Mucosa of descending colon (tissue), 3 donors: ENCODE data around the gene PTPRM. TPM values are rescaled to one million over a fixed set of nuclear protein-coding genes. Genes with fewer than 3 reads are reported as not detected.

Source experiments
- ATAC-seq: fragments of 200-7000 bp; cut with Tn5 transposase; one replicate; pipeline ENCODE4 v1.9.1; 2020; ENCODE audit warnings: mild to moderate bottlenecking, moderate library complexity
- DNase-seq, 3 donors: peaks; one replicate each; pipeline ENCODE4 v3.0.0-alpha.2; 2020
- H3K36me3 ChIP-seq: fragments of 200-600 bp; one replicate; pipeline ENCODE4 v1.8.0; 2021; ENCODE audit warnings: low read depth, mild to moderate bottlenecking
- H3K4me1 ChIP-seq: fragments of 200-600 bp; one replicate; pipeline ENCODE4 v1.8.0; 2021; ENCODE audit warnings: low read depth, mild to moderate bottlenecking
- H3K4me3 ChIP-seq: fragments of 200-600 bp; one replicate; pipeline ENCODE4 v1.8.0; 2021; ENCODE audit warnings: mild to moderate bottlenecking
- H3K9me3 ChIP-seq: fragments of 200-600 bp; one replicate; pipeline ENCODE4 v1.8.0; 2021; ENCODE audit warnings: mild to moderate bottlenecking
- CTCF ChIP-seq: fragments of 200-600 bp; IDR thresholded peaks from one replicate; pipeline ENCODE4 v1.8.0; 2022; ENCODE audit warnings: antibody characterized with exemption, mild to moderate bottlenecking
- intact Hi-C, 2 donors: fragments of 100-400 bp; cut with DNase I in 1 of 2; cut with micrococcal nuclease in 1 of 2; formaldehyde crosslinking; loops; one replicate each; pipeline versions ENCODE4 v1.11.0 to v1.11.1; 2022; cut with DNase I, micrococcal nuclease
- total RNA-seq, 3 donors: library from RNA; stranded (reverse); fragmentation: NEBNext Ultra II Directional in 2 of 3; extraction: Animal tissue kit (Norgen Biotek cat#: 25700) in 2 of 3; gene quantifications; one replicate each; pipeline versions ENCODE4 v1.2.1 to v1.2.4, GENCODE V29; 2021 to 2023
- donor health status: DM: no; HTN: no; CAD: no; lungs with moderate emphysema.
- donor health status: DM: no; HTN: no; CAD: no.
- donor health status: DM: no; HTN: yes; CAD: no.

Gene PTPRM
- total RNA-seq, 3 donors from 2014 or later, result 15.3 to 41.1 (median 19.6) TPM

DNA sequence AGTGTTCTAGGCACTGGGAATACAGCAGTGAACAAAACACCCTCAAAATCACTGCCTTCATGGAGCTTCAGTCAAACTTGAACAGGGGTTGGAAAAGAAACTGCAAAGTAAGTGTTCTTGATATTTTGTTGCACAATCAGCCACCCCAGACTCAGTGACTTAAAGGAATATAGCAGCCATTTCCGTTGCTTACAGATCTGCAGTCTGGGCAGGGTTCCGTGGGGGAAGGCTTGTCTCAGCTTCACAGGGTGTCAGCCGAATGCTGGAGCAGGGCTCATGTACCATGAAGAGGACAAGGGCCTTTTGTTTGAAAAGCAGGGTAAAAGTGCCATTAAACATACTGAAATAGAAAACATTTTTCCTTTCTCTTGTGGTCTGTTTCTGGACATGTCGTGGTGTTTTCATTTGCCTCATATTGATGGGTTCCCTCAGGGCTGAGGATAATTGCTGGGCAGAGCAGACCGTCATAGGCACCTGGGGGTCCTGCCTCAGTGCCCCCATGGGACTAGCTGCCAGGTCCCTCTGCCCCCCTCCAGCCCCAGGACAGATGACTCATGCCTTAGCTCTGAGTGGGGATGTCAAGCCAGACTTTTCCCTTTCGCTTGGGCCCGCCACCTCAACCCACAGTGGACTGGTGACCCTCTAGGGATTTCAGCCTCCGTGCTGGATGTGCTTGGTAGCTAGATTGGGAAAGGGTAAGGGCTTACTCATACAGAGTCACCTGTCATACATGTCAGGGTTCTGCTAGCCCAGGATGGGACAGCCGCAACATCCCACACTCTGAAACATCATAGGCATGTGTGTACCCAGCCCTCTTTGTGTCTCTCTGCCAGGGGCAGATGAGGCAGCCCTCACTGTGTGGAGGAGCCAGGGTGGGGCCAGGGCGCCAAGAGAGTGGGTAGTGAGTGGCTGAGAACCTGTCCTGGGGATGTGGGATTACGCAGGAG is 96.5 kb downstream of the PTPRM start:
- no peak for TF ChIP-seq CTCF
- no peak overlapping the region for H3K4me3 ChIP-seq
- H3K36me3 ChIP-seq, result no peaks in the 10 kb centered on the region
- ATAC-seq (no peak), DNase-seq (no peak)
- no peaks in the 10 kb centered on the region for H3K9me3 ChIP-seq
- intact Hi-C loops, result no loop called here
- H3K4me1 ChIP-seq, result no peaks in the 10 kb centered on the region

DNA sequence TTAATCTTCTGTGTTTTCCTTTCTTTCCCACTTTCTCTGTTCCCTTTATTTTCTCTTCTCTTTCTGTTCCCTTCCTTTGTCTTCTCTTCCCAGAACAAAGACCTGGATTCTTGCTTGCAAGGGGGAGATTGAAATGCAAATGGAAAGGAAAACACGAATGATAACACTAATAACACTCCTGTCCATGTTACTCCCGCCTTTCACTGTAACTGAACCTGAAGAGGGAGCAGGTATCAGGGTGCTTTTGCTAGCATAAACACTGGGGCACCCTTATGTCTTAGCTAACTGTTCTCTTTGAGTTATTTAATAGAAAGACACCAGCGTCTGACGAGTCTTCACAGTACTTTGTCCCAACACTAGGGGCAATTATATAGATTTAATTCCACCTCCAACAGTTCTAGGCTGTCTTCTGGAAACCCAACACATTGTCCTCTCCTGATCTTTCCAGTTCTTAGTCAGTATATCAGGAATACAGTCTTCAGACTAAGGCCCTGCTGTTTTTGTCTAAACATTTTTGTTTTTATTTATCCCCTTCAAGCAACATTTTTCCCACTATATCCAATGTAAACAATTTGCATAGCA is 99.2 kb downstream of the PTPRM start:
- no peaks in the 10 kb centered on the region for H3K36me3 ChIP-seq
- no peak for ATAC-seq
- H3K4me3 ChIP-seq, result no peak overlapping the region
- intact Hi-C loops, result no loop called here
- H3K4me1 ChIP-seq, result no peaks in the 10 kb centered on the region
- no peak for DNase-seq
- H3K9me3 ChIP-seq, result no peaks in the 10 kb centered on the region
- TF ChIP-seq CTCF, result no peak

DNA sequence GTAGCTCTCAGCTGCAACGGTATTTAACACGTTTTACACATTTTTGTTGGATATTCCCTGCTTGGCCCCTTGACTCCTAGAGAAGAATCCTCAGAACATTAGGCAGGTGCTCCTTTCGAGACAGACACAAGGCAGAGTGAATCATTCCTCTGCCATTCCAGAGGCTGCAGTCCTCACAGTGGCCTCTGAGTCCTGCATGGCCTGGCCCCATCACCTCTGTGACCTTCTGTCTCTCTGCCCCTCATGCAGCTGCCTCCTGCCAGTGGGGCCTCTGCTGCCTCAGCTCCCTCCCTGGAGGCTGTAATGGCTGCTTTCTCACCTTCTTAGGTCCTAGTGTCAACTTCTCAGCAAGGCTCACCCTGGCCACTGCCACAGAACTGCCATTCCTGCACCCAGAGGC is 101.3 kb downstream of the PTPRM start:
- Histone ChIP-seq H3K36me3 (no peaks in the 10 kb centered on the region), H3K4me1 (no peaks in the 10 kb centered on the region), H3K4me3 (no peak overlapping the region), H3K9me3 (no peaks in the 10 kb centered on the region)
- intact Hi-C loops, result no loop called here
- no peak for ATAC-seq
- no peak for DNase-seq
- no peak for TF ChIP-seq CTCF

GRCh38 chr18:7669361-7669760 is 102.2 kb downstream of the PTPRM start:
- Histone ChIP-seq H3K4me1 (no peaks in the 10 kb centered on the region), H3K36me3 (no peaks in the 10 kb centered on the region), H3K9me3 (no peaks in the 10 kb centered on the region), H3K4me3 (no peak overlapping the region)
- ATAC-seq (no peak), DNase-seq (no peak)
- intact Hi-C loops, result no loop called here
- no peak for TF ChIP-seq CTCF

DNA sequence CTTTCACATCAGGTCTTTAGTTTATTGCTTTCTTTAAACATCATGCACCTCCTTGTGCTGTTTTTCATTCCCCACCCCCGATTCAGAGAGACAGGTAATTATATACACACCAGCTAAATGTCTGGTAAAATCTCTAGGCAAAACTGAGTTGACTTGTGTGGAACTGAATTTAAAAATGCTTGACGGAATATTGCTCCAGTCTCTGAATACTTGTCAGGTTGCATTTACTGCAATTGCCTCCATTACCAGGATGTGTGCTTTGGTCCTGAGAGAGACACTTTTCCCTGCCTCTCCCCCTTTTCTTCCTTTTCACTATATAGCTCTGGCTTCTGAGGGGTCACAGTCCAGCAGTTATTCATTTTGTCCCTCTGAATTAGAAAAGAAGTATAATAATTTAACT is 104.0 kb downstream of the PTPRM start:
- Histone ChIP-seq H3K4me1 (no peaks in the 10 kb centered on the region), H3K9me3 (no peaks in the 10 kb centered on the region), H3K36me3 (no peaks in the 10 kb centered on the region), H3K4me3 (no peak overlapping the region)
- DNase-seq (no peak), ATAC-seq (no peak)
- TF ChIP-seq CTCF, result no peak
- intact Hi-C loops, result no loop called here
